Body of pancreas (tissue), 4 donors: ENCODE results near the gene UPP2.

ENCODE experiments used
- POLR2A ChIP-seq, 3 donors: fragments of 450-650 bp; IDR thresholded peaks; one replicate each; pipeline ENCODE4 v1.6.1; 2016; ENCODE audit warnings: antibody characterized with exemption in 3 of 3, mild to moderate bottlenecking in 2 of 3
- TF ChIP-seq, protein P1 (sequence below), 7 experiments: fragments of 450-650 bp in 4 of 7; fragments of 200-600 bp in 3 of 7; sonication (generic) in 3 of 7; IDR thresholded peaks; one replicate each; pipeline ENCODE4 v1.5.1; 2016 to 2019; ENCODE audit warnings: antibody characterized with exemption in 7 of 7

DNA sequence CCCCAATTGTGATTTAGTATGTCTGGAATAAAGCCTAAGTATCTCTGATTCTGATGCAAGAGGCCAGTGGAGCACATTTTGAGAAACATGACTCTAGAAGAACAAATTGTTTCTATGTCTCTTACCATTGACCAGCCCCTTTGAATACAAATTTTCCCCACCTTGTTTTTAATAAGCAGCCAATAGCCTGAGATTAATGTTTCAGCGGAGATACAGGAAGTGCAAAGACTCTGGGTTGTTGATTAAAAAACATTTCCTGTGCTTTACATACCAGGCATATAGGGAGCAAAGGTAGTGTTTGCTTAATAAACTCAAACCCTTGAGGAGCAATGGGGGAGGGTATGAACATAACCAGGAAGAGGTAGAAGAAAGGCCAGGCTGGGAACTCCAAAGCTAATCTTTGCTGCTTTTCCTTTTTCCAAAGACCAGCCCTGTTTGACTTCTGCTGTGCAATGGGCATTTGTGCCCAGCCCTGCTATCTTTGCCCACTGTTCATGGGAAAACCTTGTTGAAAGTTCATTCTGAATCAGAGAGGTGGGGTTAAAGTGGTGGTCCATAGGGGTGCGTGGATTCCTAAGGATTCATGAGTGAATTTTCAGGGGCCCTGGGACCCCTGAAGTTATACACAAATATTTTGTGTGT lies 29.3 kb downstream of the UPP2 start:
- TF ChIP-seq, protein P1, sequence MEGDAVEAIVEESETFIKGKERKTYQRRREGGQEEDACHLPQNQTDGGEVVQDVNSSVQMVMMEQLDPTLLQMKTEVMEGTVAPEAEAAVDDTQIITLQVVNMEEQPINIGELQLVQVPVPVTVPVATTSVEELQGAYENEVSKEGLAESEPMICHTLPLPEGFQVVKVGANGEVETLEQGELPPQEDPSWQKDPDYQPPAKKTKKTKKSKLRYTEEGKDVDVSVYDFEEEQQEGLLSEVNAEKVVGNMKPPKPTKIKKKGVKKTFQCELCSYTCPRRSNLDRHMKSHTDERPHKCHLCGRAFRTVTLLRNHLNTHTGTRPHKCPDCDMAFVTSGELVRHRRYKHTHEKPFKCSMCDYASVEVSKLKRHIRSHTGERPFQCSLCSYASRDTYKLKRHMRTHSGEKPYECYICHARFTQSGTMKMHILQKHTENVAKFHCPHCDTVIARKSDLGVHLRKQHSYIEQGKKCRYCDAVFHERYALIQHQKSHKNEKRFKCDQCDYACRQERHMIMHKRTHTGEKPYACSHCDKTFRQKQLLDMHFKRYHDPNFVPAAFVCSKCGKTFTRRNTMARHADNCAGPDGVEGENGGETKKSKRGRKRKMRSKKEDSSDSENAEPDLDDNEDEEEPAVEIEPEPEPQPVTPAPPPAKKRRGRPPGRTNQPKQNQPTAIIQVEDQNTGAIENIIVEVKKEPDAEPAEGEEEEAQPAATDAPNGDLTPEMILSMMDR (IDR thresholded peaks at IDR 0.05), result no peak
- no peak for TF ChIP-seq POLR2A (IDR thresholded peaks at IDR 0.05)
